ENCODE measurements around the gene GATA2. TPM values are rescaled to one million over a fixed set of nuclear protein-coding genes. Genes with fewer than 3 reads are reported as not detected.

Gene GATA2
- total RNA-seq, 1 donor from 2014 or later = 1.4 TPM

DNA sequence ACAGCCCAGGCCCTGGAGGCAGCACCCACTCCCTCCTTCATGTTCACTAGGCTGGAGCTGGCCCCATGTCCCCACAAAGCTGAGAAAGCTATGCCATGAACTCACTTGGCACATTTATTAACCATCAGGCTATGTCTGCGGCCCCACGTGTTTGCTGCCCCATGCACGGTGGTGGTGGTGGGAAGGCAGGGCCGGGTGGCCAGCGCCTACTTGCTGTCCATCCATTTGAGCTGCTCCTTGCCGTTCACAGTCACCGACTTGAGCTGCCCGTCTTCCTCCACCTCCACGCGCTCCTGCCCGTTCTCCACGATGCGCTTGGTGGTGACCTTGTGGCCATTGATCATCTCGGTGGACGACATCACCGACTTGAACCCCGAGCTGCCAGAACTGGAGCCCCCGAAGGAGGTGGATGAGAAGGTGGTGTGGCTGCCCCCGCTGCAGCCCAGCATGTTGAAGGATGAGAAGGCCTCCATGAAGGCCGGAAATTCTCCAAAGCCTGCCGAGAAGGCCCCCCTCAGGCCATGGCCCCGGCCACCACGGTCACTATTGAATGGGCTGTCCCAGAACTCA lies 30.6 kb downstream of the GATA2 start:
- H3K4me3 ChIP-seq (ENCODE audit: low read depth, low read length) = no peak overlapping the region
- no peak for TF ChIP-seq CTCF (conservative IDR thresholded peaks at IDR 0.05; ENCODE audit: low read depth, low read length)
- no peak for DNase-seq (ENCODE audit: low read depth)

GRCh38 chr3:128461731-128462130 lies 31.3 kb downstream of the GATA2 start:
- H3K4me3 ChIP-seq (ENCODE audit: low read depth, low read length) = no peak overlapping the region
- no peak for TF ChIP-seq CTCF (conservative IDR thresholded peaks at IDR 0.05; ENCODE audit: low read depth, low read length)
- DNase-seq (ENCODE audit: low read depth) = no peak

DNA sequence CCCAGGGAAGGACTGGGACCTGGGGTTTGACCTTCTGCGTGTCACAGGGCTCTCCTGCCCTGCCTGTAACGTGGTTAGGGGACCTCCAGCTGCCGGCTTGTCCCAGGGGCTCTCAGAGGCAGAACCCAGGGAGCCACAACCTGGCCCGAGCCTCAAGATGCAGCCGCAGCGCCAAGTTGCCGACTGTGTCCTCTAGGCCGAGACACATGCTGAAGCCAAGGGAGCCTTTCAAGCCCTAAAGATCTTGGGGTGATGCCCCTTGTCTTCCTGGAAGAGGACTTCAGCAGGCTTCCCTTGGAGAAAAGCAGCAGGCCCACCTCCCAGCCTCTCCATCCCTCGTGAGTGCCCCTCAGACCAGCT lies 33.6 kb downstream of the GATA2 start:
- no peak for DNase-seq (ENCODE audit: low read depth)
- TF ChIP-seq CTCF (conservative IDR thresholded peaks at IDR 0.05; ENCODE audit: low read depth, low read length) = no peak
- no peak overlapping the region for H3K4me3 ChIP-seq (ENCODE audit: low read depth, low read length)

DNA sequence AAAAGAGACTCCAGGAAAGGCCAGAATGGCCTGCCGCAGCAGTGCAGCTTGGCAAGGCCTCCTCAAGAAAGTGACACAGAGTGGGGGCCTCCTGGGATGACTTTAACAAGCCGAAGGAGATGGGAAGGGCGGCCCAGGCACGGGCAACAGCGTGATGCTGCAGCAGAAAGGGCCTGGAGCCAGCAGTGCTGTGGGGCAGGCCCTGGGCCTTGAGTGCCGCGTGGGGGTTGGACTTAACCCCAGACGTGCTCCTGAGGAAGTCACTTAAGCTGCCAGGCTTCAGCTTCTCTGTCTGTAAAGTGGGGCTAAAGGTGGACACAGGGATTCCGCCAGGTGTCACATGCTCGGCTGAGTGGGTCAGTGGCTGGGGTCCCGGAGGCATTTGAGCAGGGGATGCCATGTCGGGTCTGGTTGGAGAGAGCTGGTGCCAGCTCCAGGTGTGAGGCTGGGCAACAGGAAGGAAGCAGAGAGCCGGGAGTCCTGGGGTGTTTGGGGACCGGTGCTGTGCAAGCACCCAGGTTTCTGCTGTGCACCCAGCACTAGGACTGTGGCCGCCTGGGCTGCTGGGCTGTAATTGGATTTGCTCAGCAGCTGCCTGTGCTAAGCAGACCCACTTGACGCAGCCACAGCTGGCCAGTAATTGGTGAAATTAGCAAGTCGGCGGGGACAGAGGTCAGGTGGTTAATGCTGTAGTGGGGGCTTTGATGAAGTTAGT lies 34.1 kb downstream of the GATA2 start:
- no peak overlapping the region for H3K4me3 ChIP-seq (ENCODE audit: low read depth, low read length)
- DNase-seq (ENCODE audit: low read depth) = no peak
- no peak for TF ChIP-seq CTCF (conservative IDR thresholded peaks at IDR 0.05; ENCODE audit: low read depth, low read length)

DNA sequence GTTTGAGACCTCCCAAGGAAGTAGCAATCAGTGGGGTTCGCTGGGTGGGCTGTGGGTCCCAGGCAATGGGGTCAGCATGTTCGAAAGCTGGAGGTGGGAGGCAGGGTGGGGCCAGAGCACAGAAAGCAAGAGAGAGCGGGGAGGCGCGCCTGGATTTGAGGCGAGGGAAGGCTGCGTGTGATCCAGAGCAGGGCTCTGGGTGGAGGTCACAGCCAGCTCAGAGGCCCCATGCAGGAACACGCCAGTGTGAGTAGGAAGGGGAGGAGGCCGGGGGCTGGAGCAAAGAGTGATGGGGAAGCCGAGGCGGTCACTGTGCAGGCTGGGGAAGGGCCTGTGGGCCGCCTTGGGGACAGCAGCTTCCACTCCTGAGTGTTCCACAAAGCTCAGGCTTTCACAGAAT lies 35.1 kb downstream of the GATA2 start:
- no peak overlapping the region for H3K4me3 ChIP-seq (ENCODE audit: low read depth, low read length)
- DNase-seq (ENCODE audit: low read depth) = no peak
- TF ChIP-seq CTCF (conservative IDR thresholded peaks at IDR 0.05; ENCODE audit: low read depth, low read length) = no peak

DNA sequence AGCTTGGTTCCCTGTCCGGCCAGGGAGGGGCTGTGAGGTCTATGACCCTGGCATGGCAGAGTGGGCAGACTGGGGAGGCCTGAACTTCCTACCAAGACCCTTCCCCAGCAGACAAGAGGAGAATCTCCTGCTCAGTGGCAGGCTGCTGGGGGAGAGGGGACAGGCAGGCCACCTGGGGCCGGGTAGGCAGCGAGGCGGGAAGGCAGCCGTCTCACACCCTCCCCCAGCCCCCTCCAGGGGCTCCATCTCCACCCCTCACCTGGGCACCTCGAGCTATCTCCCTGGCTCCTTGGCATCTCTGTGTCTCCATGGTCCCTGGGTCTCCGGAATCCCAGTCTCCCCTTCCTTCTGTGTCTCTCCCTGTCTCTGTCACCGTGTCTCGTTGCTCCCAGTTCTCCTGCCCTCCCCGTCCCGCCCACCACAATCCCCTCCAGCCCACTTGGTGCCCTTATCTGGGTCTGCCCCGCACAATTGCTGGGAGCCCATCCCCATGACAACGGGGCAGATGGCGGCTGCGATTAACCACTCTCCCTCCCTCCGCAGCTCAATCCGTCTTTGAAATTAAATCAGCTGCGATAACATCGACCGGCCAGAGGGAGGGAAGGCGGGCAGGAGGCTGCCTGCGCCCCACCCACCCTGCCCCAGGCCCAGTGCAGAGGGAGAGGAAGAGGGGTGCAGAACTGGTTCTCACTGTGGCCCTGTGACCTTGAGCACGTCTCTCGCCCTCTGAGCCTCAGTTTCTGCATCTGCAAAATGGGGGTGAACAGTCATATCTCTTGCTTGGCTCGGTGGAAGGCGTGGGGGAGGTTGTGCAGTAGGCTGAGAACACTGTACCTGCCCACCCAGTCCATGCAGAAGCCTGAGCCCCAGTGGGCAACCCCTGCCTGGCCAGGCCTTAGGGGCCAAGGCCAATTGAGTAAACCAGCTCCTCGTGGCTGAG lies 36.0 kb downstream of the GATA2 start:
- no peak for DNase-seq (ENCODE audit: low read depth)
- H3K4me3 ChIP-seq (ENCODE audit: low read depth, low read length) = no peak overlapping the region
- no peak for TF ChIP-seq CTCF (conservative IDR thresholded peaks at IDR 0.05; ENCODE audit: low read depth, low read length)

Measured in epithelial cell of proximal tubule (primary cell).